T47D (cell line): Measurements from ENCODE around the gene DTNB.
"Not testable (repeated sequence)": the region's sequence is repeated elsewhere in the genome, so short reads cannot be mapped to it uniquely, and the experiment has no call there.

Source experiments
- DNase-seq, 2 experiments: peaks; one replicate each; pipeline versions ENCODE4 v3.0.0 to v3.0.0-alpha.2; 2011 to 2012; ENCODE audit warnings: low read depth in 1 of 2, low spot score in 1 of 2
- JUND ChIP-seq: IDR thresholded peaks from 2 replicates; pipeline ENCODE4 v1.6.1; 2012; ENCODE audit warnings: low read depth
- in situ Hi-C: cut with HindIII; loops from 2 replicates; pipeline ENCODE4 v1.10.0; 2016; ENCODE audit warnings: low sequenced_read_pairs, low pct_unique_long_range_greater_than_20kb

DTNB gene

GRCh38 chr2:25539136-25539535 is 134.2 kb downstream of the DTNB start:
- in situ Hi-C loops, result no loop called here
- TF ChIP-seq JUND, result no peak
- DNase-seq, result no peak

GRCh38 chr2:25537526-25537925 is 135.9 kb downstream of the DTNB start:
- TF ChIP-seq JUND, result no peak

GRCh38 chr2:25535411-25536289 is 137.7 kb downstream of the DTNB start:
- DNase-seq, in situ Hi-C loops: not testable (repeated sequence)

More at GRCh38 chr2:25537526-25537925, 135.9 kb downstream of the DTNB start:
- peak in 1 of 2 experiments; percentile 1 for DNase-seq
- in situ Hi-C loops, result no loop called here

- in situ Hi-C loops, DNase-seq: not testable (repeated sequence)
Measured at GRCh38 chr2:25534937-25535336, 138.4 kb downstream of the DTNB start.

GRCh38 chr2:25534455-25534854 is 138.9 kb downstream of the DTNB start:
- no peak for TF ChIP-seq JUND
- in situ Hi-C loops, result no loop called here
- no peak for DNase-seq

GRCh38 chr2:25533771-25534170 is 139.6 kb downstream of the DTNB start:
- in situ Hi-C loops, DNase-seq: not testable (repeated sequence)

- no peak for DNase-seq
- in situ Hi-C loops, result no loop called here
- TF ChIP-seq JUND, result no peak
Measured at GRCh38 chr2:25532521-25532920, 140.9 kb downstream of the DTNB start.

- TF ChIP-seq JUND, result no peak
- no peak for DNase-seq
- in situ Hi-C loops, result no loop called here
Measured at GRCh38 chr2:25529034-25529433, 144.3 kb downstream of the DTNB start.

GRCh38 chr2:25528173-25528572 is 145.2 kb downstream of the DTNB start:
- no peak for DNase-seq

GRCh38 chr2:25524507-25524906 is 148.9 kb downstream of the DTNB start:
- TF ChIP-seq JUND, result no peak
- in situ Hi-C loops, result no loop called here
- DNase-seq, result no peak

More at GRCh38 chr2:25528173-25528572, 145.2 kb downstream of the DTNB start:
- TF ChIP-seq JUND, result no peak
- in situ Hi-C loops, result no loop called here

GRCh38 chr2:25523060-25523459 is 150.3 kb downstream of the DTNB start:
- no peak for TF ChIP-seq JUND
- in situ Hi-C loops, result no loop called here
- DNase-seq, result no peak

GRCh38 chr2:25521665-25522387 is 151.6 kb downstream of the DTNB start:
- in situ Hi-C loops, result no loop called here
- DNase-seq, result peak in 1 of 2 experiments; percentile 63
- no peak for TF ChIP-seq JUND

- DNase-seq, result no peak
- in situ Hi-C loops, result no loop called here
- no peak for TF ChIP-seq JUND
Measured at GRCh38 chr2:25521126-25521525, 152.3 kb downstream of the DTNB start.
